CD14-positive monocyte (primary cell): Measurements from ENCODE around the gene MYH9. TPM values are rescaled to one million over a fixed set of nuclear protein-coding genes. Genes with fewer than 3 reads are reported as not detected.

Source experiments
- DNase-seq, 3 donors: peaks; one replicate each; pipeline ENCODE4 v3.0.0-alpha.2; 2011 to 2022
- H2AFZ ChIP-seq: 2 replicates; pipeline ENCODE4 v1.6.0; 2012; ENCODE audit warnings: mild to moderate bottlenecking, low read depth, low read length, inconsistent platforms; ENCODE audit not compliant: insufficient read depth, poor library complexity, severe bottlenecking
- H3K27ac ChIP-seq, 2 donors: 1 replicate in 1 of 2; 2 replicates in 1 of 2; pipeline ENCODE4 v1.5.1; 2012 to 2013; ENCODE audit warnings: low read length in 2 of 2, control low read depth in 1 of 2, inconsistent platforms in 1 of 2, low read depth in 1 of 2, mild to moderate bottlenecking in 1 of 2
- H3K27me3 ChIP-seq, 2 donors: one replicate each; pipeline versions ENCODE4 v1.6.0 to v1.6.1; 2011 to 2013; ENCODE audit warnings: low read length in 2 of 2; ENCODE audit not compliant: control insufficient read depth in 2 of 2, insufficient read depth in 2 of 2
- H3K36me3 ChIP-seq, 2 donors: replicated peaks in 1 of 2; 1 replicate in 1 of 2; 2 replicates in 1 of 2; pipeline versions ENCODE4 v1.5.1 to v1.6.1; 2012 to 2013; ENCODE audit warnings: low read length in 2 of 2, control low read depth in 1 of 2, inconsistent platforms in 1 of 2, mild to moderate bottlenecking in 1 of 2; ENCODE audit not compliant: insufficient read depth in 2 of 2, control insufficient read depth in 1 of 2
- H3K4me1 ChIP-seq, 2 donors: 1 replicate in 1 of 2; 2 replicates in 1 of 2; pipeline versions ENCODE4 v1.5.1 to v1.6.1; 2012 to 2013; ENCODE audit warnings: low read length in 2 of 2, control low read depth in 1 of 2, inconsistent platforms in 1 of 2, mild to moderate bottlenecking in 1 of 2, moderate library complexity in 1 of 2; ENCODE audit not compliant: insufficient read depth in 2 of 2, control insufficient read depth in 1 of 2
- H3K4me2 ChIP-seq: replicated peaks from 2 replicates; pipeline ENCODE3; 2012; ENCODE audit warnings: low read length, moderate library complexity, mild to moderate bottlenecking; ENCODE audit not compliant: poor library complexity, severe bottlenecking; ENCODE audit errors: extremely low read depth
- H3K4me3 ChIP-seq, 3 experiments: fragments of 200-600 bp in 1 of 3; sonication (generic) in 1 of 3; replicated peaks in 1 of 3; 1 replicate in 2 of 3; 2 replicates in 1 of 3; pipeline ENCODE4 v1.5.1; 2011 to 2013; ENCODE audit warnings: low read length in 3 of 3, mild to moderate bottlenecking in 3 of 3, control low read depth in 2 of 3, low read depth in 2 of 3, inconsistent platforms in 1 of 3, moderate library complexity in 1 of 3
- H3K79me2 ChIP-seq: 2 replicates; pipeline ENCODE4 v1.6.0; 2012; ENCODE audit warnings: mild to moderate bottlenecking, control low read depth, inconsistent platforms, low read length, moderate library complexity; ENCODE audit not compliant: insufficient read depth
- H3K9ac ChIP-seq: 2 replicates; pipeline ENCODE4 v1.6.0; 2017; ENCODE audit warnings: low read length, mild to moderate bottlenecking; ENCODE audit not compliant: insufficient read depth, poor library complexity, severe bottlenecking
- H3K9me3 ChIP-seq, 2 donors: replicated peaks in 1 of 2; 1 replicate in 1 of 2; 2 replicates in 1 of 2; pipeline versions ENCODE4 v1.5.1 to v1.6.1; 2012 to 2013; ENCODE audit warnings: low read length in 2 of 2, control low read depth in 1 of 2; ENCODE audit not compliant: control insufficient read depth in 1 of 2, insufficient read depth in 1 of 2
- H4K20me1 ChIP-seq: 2 replicates; pipeline ENCODE4 v1.6.0; 2012; ENCODE audit warnings: mild to moderate bottlenecking, low read length, control low read depth, moderate library complexity; ENCODE audit not compliant: insufficient read depth
- H3K27ac Mint-ChIP-seq, 7 donors: one replicate each; pipeline ENCODE4 v1.8.0; 2020; ENCODE audit warnings: mild to moderate bottlenecking in 7 of 7, mixed read lengths in 7 of 7, moderate library complexity in 6 of 7, inconsistent platforms in 2 of 7
- H3K27me3 Mint-ChIP-seq, 3 donors: one replicate each; pipeline ENCODE4 v1.8.0; 2021 to 2022; ENCODE audit warnings: low read depth in 3 of 3, mild to moderate bottlenecking in 3 of 3, mixed read lengths in 3 of 3, moderate library complexity in 3 of 3, inconsistent platforms in 1 of 3
- H3K36me3 Mint-ChIP-seq, 2 donors: one replicate each; pipeline ENCODE4 v1.8.0; 2020; ENCODE audit warnings: mixed read lengths in 2 of 2, inconsistent platforms in 1 of 2, mild to moderate bottlenecking in 1 of 2
- H3K4me1 Mint-ChIP-seq: one replicate; pipeline ENCODE4 v1.8.0; 2020; ENCODE audit warnings: mild to moderate bottlenecking, mixed read lengths
- H3K4me3 Mint-ChIP-seq, 2 donors: one replicate each; pipeline ENCODE4 v1.8.0; 2020; ENCODE audit warnings: mild to moderate bottlenecking in 2 of 2, mixed read lengths in 2 of 2, moderate library complexity in 1 of 2
- H3K9me3 Mint-ChIP-seq, 7 donors: one replicate each; pipeline ENCODE4 v1.8.0; 2020 to 2022; ENCODE audit warnings: mixed read lengths in 7 of 7, mild to moderate bottlenecking in 6 of 7, moderate library complexity in 6 of 7, inconsistent platforms in 2 of 7
- WGBS: methylation state at CpG from one replicate; pipeline ENCODE4 v1.1.5; 2013; ENCODE audit warnings: missing lambda C conversion rate; ENCODE audit not compliant: insufficient coverage; 5-methylcytosine and 5-hydroxymethylcytosine counted together
- intact Hi-C, 2 donors: fragments of 100-400 bp; cut with micrococcal nuclease; formaldehyde crosslinking; loops; one replicate each; pipeline versions ENCODE4 v1.15.0 to v1.15.1; 2023
- polyA plus RNA-seq, 3 donors: library from polyadenylated mRNA; depleted of rRNA in 1 of 3; unstranded in 2 of 3; stranded (reverse) in 1 of 3; fragments of 300-500 nt in 2 of 3; fragments of >200 nt in 1 of 3; fragmentation: Illumina TruSeq in 2 of 3; gene quantifications; 1 replicate in 2 of 3; 2 replicates in 1 of 3; pipeline ENCODE4 v1.2.3, GENCODE V29; 2012 to 2021
- TF ChIP-seq, protein P1 (sequence below): fragments of 200-600 bp; IDR thresholded peaks from one replicate; pipeline ENCODE4 v1.8.0; 2022; ENCODE audit warnings: antibody characterized with exemption, mild to moderate bottlenecking

Gene MYH9
- polyA plus RNA-seq, 3 donors: 35.6 to 163 (median 79.5) TPM

DNA sequence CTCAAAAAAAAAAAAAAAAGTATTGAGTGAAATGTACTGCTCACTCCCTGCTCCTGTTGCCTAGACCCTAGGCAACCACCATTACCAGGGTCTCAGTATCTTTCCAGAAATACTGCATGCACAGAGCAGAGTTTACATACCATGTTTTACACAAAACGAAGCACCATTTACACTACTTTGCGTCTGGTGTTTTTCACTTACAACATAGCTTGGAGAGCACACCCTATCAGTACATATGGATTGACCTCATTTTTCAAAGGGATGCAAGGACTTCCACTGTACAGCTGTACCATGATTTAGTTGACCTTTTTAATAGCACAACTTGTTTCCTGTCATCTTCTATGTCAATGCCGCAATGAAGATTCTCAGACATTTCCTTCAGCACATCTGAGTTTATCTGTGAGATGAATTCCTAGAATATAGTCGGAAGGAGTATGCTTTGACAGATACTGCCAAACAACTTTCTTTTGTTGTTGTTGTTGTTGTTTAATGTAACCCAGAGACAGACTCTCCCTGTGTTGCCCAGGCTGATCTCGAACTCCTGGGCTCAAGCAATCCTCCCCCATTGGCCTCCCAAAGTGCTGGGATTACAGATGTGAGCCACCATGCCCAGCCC is 6.1 kb downstream of the MYH9 start:
- no peak overlapping the region for H3K4me2 ChIP-seq
- H3K4me1 Mint-ChIP-seq: peaks cover 87% of the 10 kb centered on the region
- H3K9ac ChIP-seq: no peak overlapping the region
- peaks cover 78 to 88% of the 10 kb centered on the region in 2 donors for H3K4me1 ChIP-seq
- peaks cover 99% of the 10 kb centered on the region for H4K20me1 ChIP-seq
- peak overlapping the region in 5 of 7 donors; percentile 25 to 74 (median 59) for H3K27ac Mint-ChIP-seq
- peaks cover 40 to 68% of the 10 kb centered on the region in 2 donors for H3K36me3 Mint-ChIP-seq
- TF ChIP-seq, protein P1, sequence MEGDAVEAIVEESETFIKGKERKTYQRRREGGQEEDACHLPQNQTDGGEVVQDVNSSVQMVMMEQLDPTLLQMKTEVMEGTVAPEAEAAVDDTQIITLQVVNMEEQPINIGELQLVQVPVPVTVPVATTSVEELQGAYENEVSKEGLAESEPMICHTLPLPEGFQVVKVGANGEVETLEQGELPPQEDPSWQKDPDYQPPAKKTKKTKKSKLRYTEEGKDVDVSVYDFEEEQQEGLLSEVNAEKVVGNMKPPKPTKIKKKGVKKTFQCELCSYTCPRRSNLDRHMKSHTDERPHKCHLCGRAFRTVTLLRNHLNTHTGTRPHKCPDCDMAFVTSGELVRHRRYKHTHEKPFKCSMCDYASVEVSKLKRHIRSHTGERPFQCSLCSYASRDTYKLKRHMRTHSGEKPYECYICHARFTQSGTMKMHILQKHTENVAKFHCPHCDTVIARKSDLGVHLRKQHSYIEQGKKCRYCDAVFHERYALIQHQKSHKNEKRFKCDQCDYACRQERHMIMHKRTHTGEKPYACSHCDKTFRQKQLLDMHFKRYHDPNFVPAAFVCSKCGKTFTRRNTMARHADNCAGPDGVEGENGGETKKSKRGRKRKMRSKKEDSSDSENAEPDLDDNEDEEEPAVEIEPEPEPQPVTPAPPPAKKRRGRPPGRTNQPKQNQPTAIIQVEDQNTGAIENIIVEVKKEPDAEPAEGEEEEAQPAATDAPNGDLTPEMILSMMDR: no peak
- peak overlapping the region in 1 of 2 donors; percentile 70 for H3K27ac ChIP-seq
- no peaks in the 10 kb centered on the region for H3K9me3 ChIP-seq
- DNase-seq: no peak
- H3K9me3 Mint-ChIP-seq: peaks cover 0 to 2% (median 0%) of the 10 kb centered on the region in 7 donors
- WGBS: 75% methylated on average over 2 of the region's 5 CpGs
- H3K4me3 ChIP-seq: no peak overlapping the region
- H3K27me3 Mint-ChIP-seq: peaks cover 0 to 2% (median 0%) of the 10 kb centered on the region in 3 donors
- H3K79me2 ChIP-seq: peaks cover 100% of the 10 kb centered on the region
- H2AFZ ChIP-seq: no peak overlapping the region
- no peak overlapping the region for H3K4me3 Mint-ChIP-seq
- intact Hi-C loops: loop anchor here in 1 of 2 donors (10.0 kb wide), 1 partner anchor 93 kb away; no protein-coding TSS in a partner anchor
- H3K36me3 ChIP-seq: peaks cover 11 to 46% of the 10 kb centered on the region in 2 donors
- no peaks in the 10 kb centered on the region for H3K27me3 ChIP-seq

- Histone ChIP-seq H3K79me2 (peaks cover 100% of the 10 kb centered on the region), H3K4me3 (no peak overlapping the region), H3K27ac (peak overlapping the region; percentile 31 to 70), H4K20me1 (peaks cover 99% of the 10 kb centered on the region), H3K4me2 (no peak overlapping the region), H3K9ac (no peak overlapping the region), H3K36me3 (peaks cover 13 to 55% of the 10 kb centered on the region in 2 donors), H3K27me3 (no peaks in the 10 kb centered on the region), H3K9me3 (no peaks in the 10 kb centered on the region), H2AFZ (no peak overlapping the region), H3K4me1 (peaks cover 84 to 89% of the 10 kb centered on the region in 2 donors)
- peaks cover 0 to 2% (median 0%) of the 10 kb centered on the region in 3 donors for H3K27me3 Mint-ChIP-seq
- WGBS: 70% methylated on average over 9 of the region's 16 CpGs
- intact Hi-C loops: loop anchor here in 1 of 2 donors (10.0 kb wide), 1 partner anchor 95 kb away; no protein-coding TSS in a partner anchor
- TF ChIP-seq, protein P1: no peak
- no peak for DNase-seq
- no peak overlapping the region for H3K4me3 Mint-ChIP-seq
- no peaks in the 10 kb centered on the region for H3K9me3 Mint-ChIP-seq
- peaks cover 38 to 68% of the 10 kb centered on the region in 2 donors for H3K36me3 Mint-ChIP-seq
- H3K27ac Mint-ChIP-seq: peak overlapping the region; percentile 54 to 86 (median 72)
- peaks cover 86% of the 10 kb centered on the region for H3K4me1 Mint-ChIP-seq
Measured at GRCh38 chr22:36379593-36380361, 8.0 kb downstream of the MYH9 start.
